ENCODE results near the gene APLP2.
A peak's percentile ranks its signal among the peaks of the same experiment; 100 is the strongest.

Gene APLP2

DNA sequence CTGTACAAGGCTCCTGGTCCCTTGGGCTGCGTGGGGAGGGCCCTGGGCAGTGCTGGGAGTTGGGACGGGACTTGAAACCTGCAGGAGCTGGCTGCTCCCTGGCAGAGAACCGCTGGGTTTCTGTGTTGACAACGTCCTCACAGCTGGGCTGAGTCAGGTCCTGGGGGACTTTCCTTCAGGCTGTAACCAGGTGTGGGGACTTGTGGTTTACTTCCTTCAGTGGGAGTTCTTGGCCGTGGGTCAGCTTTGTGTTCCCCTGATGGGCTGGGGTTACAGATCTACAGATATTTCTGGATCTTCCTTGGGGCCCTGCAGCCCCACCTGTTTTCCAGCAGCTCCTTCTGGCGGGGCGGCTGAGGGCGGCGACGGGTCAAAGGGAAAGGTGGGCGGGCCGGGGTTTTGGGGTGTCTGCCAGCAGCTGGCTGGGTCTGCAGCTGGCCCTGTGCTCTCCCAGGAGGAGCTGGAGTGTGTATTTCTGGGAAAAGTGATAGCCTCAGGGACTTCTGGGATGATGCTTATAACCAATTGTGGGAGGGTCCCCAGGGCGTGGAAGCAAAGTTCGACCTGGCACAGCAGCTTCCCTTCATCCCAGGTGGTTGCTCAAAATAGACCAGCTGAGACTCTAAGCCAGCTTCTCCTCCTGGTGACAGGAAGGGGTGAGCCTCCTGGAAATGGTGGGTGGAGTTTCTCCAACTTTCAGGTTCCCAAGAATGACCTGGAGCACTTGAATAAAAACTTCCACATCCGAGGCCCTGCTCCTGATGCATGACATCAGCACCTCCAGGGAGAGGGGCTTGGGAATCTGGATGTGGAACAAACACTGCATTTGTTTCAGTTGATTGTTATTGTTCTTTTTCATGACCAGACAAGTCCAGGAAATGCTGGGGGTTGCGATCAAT lies 109.0 kb downstream of the APLP2 start:
- Mint-ChIP-seq H3K4me3 (peak overlapping the region; percentile 5), H3K4me1 (peaks cover 55% of the 10 kb centered on the region), H3K27ac (peak overlapping the region; percentile 80), H3K36me3 (peaks cover 16% of the 10 kb centered on the region), H3K27me3 (no peaks in the 10 kb centered on the region), H3K9me3 (peaks cover 5% of the 10 kb centered on the region)
- ATAC-seq (ENCODE audit: low read depth) (no peak), DNase-seq (ENCODE audit: low spot score in 2 of 2) (no peak)

- H3K4me3 Mint-ChIP-seq: peak overlapping the region; percentile 21
- H3K4me1 Mint-ChIP-seq: peaks cover 56% of the 10 kb centered on the region
- no peak for ATAC-seq (ENCODE audit: low read depth)
- DNase-seq (ENCODE audit: low spot score in 2 of 2): no peak
- H3K27ac Mint-ChIP-seq: peak overlapping the region; percentile 96
- no peaks in the 10 kb centered on the region for H3K27me3 Mint-ChIP-seq
- H3K36me3 Mint-ChIP-seq: peaks cover 14% of the 10 kb centered on the region
- peaks cover 2% of the 10 kb centered on the region for H3K9me3 Mint-ChIP-seq
Observed at GRCh38 chr11:130179396-130180306, 110.0 kb downstream of the APLP2 start.

GRCh38 chr11:130180491-130180890 lies 110.8 kb downstream of the APLP2 start:
- Mint-ChIP-seq H3K36me3 (peaks cover 8% of the 10 kb centered on the region), H3K4me3 (peak overlapping the region; percentile 73), H3K27me3 (no peaks in the 10 kb centered on the region), H3K9me3 (no peaks in the 10 kb centered on the region), H3K4me1 (peaks cover 52% of the 10 kb centered on the region), H3K27ac (peak overlapping the region; percentile 96)
- ATAC-seq (ENCODE audit: low read depth) (peak; percentile 4), DNase-seq (ENCODE audit: low spot score in 2 of 2) (no peak)

DNA sequence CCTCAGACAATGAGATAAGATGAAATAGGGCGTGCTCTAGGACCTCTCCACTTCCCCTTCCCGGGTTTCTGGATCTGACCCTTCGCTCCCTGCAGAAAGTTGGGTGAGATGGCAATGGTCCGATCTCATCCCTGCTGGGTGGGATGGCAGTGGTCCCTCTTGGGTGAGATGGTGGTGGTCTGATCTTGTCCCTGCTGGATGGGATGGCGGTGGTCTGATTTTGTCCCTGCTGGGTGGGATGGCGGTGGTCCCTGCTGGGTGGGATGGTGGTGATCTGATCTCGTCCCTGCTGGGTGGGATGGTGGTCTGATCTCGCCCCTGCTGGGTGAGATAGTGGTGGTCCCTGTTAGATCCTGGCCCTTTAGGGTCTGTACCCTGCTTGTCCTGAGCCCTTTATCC lies 111.2 kb downstream of the APLP2 start:
- peak overlapping the region; percentile 73 for H3K4me3 Mint-ChIP-seq
- H3K4me1 Mint-ChIP-seq: peaks cover 51% of the 10 kb centered on the region
- H3K27me3 Mint-ChIP-seq: no peaks in the 10 kb centered on the region
- peaks cover 7% of the 10 kb centered on the region for H3K36me3 Mint-ChIP-seq
- peak; percentile 4 for ATAC-seq (ENCODE audit: low read depth)
- DNase-seq (ENCODE audit: low spot score in 2 of 2): no peak
- no peaks in the 10 kb centered on the region for H3K9me3 Mint-ChIP-seq
- H3K27ac Mint-ChIP-seq: peak overlapping the region; percentile 96

DNA sequence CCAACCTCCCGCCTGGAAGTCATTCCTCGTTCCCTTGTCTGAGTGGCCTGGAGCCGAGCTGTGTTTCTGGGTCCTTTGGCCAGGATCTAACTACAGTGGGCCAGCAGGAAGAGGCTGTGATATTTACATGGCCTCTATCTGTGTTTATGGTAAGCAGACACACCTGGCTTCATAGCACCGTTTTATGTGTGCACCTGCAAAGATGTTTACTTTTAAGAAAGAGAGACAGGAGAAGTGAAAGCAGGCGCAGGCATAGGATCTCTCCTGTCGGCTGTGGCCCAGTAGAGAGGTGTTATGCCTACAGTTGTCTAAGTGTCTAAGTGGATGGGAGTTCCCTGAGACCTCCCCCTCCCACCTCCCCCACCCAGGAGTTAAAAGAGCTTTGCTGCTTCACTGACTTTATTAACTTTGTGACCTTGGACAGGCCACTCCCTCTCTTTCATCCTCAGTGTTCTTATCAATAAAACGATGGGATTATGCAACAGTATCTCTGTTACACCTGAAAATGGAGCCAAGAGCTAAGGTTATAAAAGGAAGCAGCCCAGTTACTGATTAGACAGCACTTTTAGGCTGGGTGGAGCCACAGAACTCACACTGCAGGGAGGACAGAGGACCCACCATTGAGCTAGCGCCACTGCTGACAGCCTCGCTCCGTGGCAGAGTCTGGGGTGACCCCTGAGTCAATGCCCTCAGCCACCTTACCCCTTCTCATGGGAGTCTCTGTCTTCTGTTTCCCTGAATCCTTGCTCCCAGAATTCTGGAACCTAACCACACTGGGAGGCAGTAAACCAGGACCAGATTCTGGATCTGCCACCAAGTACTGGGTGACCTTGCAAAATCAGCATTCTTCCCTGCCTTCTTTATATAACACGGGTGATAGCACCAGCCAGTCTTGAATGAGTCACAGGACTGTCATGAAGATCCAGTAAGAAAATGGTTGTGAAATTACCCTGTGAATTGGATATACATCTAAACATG lies 111.9 kb downstream of the APLP2 start:
- DNase-seq (ENCODE audit: low spot score in 2 of 2) (peak; percentile 34 to 56), ATAC-seq (ENCODE audit: low read depth) (peak; percentile 90)
- H3K36me3 Mint-ChIP-seq: peaks cover 5% of the 10 kb centered on the region
- peaks cover 54% of the 10 kb centered on the region for H3K4me1 Mint-ChIP-seq
- H3K4me3 Mint-ChIP-seq: peak overlapping the region; percentile 73
- no peaks in the 10 kb centered on the region for H3K27me3 Mint-ChIP-seq
- H3K9me3 Mint-ChIP-seq: no peaks in the 10 kb centered on the region
- H3K27ac Mint-ChIP-seq: peak overlapping the region; percentile 96

DNA sequence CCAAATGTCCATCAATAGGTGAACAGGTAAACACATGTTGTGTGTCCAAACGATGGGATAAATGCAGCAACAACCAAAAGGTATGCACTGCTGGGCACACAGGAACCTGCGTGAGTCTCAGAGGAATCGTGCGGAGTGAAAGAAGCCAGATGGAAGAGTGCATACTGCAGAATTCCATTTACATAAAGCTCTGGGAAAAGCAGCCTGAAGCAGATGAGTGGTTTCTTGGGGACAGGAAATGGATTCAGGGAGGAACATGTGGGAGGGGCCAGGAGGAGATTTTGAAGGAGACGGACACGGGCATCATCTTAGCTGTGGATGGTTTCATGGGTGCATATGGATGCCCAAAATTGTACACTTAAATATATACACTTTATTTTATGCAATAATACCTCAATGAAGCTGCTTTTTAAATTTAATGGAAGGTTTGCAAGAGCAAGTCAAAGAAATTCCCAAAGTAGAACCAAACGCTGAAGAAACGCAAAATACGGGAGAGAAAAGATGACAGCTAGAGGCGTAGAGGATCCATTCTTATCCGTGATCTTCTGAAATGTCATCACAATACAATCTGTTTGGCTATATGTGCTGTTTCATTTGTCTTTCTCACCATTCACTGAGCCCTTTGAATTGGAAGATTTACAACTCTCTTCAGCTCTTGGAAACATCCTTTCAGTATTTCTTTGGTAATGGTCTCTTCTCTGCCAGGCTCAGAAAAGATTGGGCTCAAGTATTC lies 114.3 kb downstream of the APLP2 start:
- H3K9me3 Mint-ChIP-seq: no peaks in the 10 kb centered on the region
- peak overlapping the region; percentile 73 for H3K27ac Mint-ChIP-seq
- no peak for ATAC-seq (ENCODE audit: low read depth)
- H3K4me3 Mint-ChIP-seq: no peak overlapping the region
- H3K27me3 Mint-ChIP-seq: no peaks in the 10 kb centered on the region
- peaks cover 7% of the 10 kb centered on the region for H3K36me3 Mint-ChIP-seq
- peaks cover 47% of the 10 kb centered on the region for H3K4me1 Mint-ChIP-seq
- no peak for DNase-seq (ENCODE audit: low spot score in 2 of 2)

DNA sequence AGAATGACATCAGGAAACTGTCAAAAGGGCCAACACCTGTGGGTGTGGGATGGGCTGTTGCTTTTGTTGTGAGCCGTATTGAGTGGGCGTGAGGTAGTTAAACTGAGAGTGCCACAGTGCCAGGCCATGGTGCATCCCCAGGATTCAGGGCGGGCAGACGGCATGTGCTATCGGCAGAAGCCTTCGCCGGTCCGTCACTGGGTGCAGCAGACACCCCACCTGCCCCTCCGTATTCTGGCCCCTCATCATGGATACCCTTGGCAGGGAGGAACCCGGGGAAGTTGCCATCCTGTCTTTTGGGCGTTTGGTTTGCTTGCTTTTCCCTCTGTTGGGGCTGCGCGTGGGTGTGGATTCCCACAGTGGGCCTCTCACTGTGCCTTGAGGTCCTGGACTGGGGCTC lies 117.4 kb downstream of the APLP2 start:
- H3K36me3 Mint-ChIP-seq: peaks cover 10% of the 10 kb centered on the region
- ATAC-seq (ENCODE audit: low read depth) (no peak), DNase-seq (ENCODE audit: low spot score in 2 of 2) (no peak)
- no peak overlapping the region for H3K27ac Mint-ChIP-seq
- no peaks in the 10 kb centered on the region for H3K9me3 Mint-ChIP-seq
- H3K4me3 Mint-ChIP-seq: no peak overlapping the region
- peaks cover 17% of the 10 kb centered on the region for H3K4me1 Mint-ChIP-seq
- H3K27me3 Mint-ChIP-seq: no peaks in the 10 kb centered on the region

GRCh38 chr11:130188047-130188446 lies 118.4 kb downstream of the APLP2 start:
- Mint-ChIP-seq H3K4me3 (no peak overlapping the region), H3K27me3 (no peaks in the 10 kb centered on the region), H3K9me3 (no peaks in the 10 kb centered on the region), H3K27ac (no peak overlapping the region), H3K36me3 (peaks cover 12% of the 10 kb centered on the region), H3K4me1 (peaks cover 14% of the 10 kb centered on the region)
- DNase-seq (ENCODE audit: low spot score in 2 of 2): no peak
- no peak for ATAC-seq (ENCODE audit: low read depth)

DNA sequence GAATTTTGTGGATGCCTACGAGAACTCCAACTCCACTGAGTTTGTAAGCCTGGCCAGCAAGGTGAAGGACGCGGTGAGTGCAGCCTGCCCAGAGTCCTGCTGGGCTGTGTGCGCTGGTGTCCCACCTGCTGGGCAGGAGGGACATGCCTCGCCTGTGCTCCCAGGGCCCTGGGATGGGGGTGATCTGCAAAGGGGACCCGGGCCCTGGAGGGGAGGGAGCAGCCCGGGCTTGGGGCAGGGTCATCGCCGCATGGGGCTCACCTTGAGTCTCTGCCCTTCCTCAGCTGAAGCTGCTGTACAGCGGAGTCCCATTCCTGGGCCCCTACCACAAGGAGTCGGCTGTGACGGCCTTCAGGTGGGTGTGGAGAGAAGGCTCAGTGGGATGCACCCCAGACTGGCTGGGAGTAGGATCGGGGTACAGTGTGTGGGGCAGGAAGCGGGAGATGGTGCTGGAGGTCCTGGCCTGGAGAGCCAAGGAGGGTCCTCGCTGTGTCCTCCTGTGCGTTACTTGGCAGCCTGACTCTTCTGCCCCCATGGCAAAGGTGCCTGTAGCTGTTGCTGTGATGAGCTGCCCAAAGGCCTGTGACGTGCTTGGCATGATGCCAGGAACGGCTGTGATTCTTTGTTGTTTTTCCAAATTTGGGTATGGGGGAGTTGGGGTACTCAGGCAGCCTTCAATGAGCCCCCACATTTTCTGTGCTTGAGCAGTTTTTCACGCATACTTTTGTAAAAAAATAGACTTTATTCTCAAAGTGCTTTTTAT lies 119.1 kb downstream of the APLP2 start:
- Mint-ChIP-seq H3K9me3 (no peaks in the 10 kb centered on the region), H3K27ac (no peak overlapping the region), H3K36me3 (peaks cover 9% of the 10 kb centered on the region), H3K4me3 (no peak overlapping the region), H3K4me1 (peaks cover 12% of the 10 kb centered on the region), H3K27me3 (no peaks in the 10 kb centered on the region)
- ATAC-seq (ENCODE audit: low read depth): no peak
- no peak for DNase-seq (ENCODE audit: low spot score in 2 of 2)

DNA sequence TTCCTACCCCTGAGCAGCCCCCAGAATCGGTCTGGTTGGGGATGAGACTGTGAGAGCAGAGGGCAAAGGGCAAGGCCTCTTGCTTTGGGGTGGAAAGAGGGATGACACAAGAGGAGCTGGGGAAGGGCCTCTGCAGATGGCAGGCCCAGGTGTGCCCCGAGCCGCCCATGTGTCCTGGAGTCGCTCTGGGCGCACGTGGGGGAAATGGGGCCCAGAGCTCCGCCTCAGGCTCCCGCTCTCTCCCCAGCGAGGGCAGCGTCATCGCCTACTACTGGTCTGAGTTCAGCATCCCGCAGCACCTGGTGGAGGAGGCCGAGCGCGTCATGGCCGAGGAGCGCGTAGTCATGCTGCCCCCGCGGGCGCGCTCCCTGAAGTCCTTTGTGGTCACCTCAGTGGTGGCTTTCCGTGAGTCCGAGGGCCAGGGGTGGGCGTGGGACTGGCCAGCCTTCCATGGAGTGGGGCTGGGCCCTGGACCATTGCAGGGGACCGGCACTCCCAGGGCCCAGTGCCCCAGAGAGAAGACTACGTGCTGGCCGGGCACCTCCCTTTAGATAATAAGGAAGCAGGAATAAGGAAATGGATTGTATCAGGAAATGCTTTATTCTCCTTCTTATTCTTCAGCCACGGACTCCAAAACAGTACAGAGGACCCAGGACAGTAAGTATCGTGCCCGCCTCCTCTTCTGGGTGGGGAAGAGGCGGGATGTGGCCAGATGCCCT lies 120.0 kb downstream of the APLP2 start:
- H3K27me3 Mint-ChIP-seq: no peaks in the 10 kb centered on the region
- no peak overlapping the region for H3K4me3 Mint-ChIP-seq
- no peak for ATAC-seq (ENCODE audit: low read depth)
- H3K9me3 Mint-ChIP-seq: no peaks in the 10 kb centered on the region
- H3K36me3 Mint-ChIP-seq: peaks cover 9% of the 10 kb centered on the region
- H3K4me1 Mint-ChIP-seq: peaks cover 9% of the 10 kb centered on the region
- no peak overlapping the region for H3K27ac Mint-ChIP-seq
- no peak for DNase-seq (ENCODE audit: low spot score in 2 of 2)

DNA sequence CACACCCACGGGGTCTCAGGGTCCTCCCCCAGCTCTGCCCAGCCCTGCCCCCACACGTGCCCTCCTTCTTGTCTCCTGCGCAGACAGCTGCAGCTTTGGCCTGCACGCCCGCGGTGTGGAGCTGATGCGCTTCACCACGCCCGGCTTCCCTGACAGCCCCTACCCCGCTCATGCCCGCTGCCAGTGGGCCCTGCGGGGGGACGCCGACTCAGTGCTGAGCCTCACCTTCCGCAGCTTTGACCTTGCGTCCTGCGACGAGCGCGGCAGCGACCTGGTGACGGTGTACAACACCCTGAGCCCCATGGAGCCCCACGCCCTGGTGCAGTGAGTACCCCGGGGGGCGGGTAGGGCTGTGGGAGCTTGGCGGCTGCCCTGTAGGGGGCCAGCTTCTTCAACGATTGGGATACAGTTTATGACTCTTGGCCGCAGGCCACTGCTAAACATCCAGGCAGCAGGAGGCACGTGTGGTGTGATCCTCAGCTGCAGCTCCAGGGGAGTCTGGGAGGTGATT lies 120.7 kb downstream of the APLP2 start:
- DNase-seq (ENCODE audit: low spot score in 2 of 2): no peak
- H3K27me3 Mint-ChIP-seq: no peaks in the 10 kb centered on the region
- no peak overlapping the region for H3K4me3 Mint-ChIP-seq
- H3K4me1 Mint-ChIP-seq: peaks cover 9% of the 10 kb centered on the region
- no peak for ATAC-seq (ENCODE audit: low read depth)
- H3K27ac Mint-ChIP-seq: no peak overlapping the region
- peaks cover 12% of the 10 kb centered on the region for H3K36me3 Mint-ChIP-seq
- no peaks in the 10 kb centered on the region for H3K9me3 Mint-ChIP-seq

- H3K4me3 Mint-ChIP-seq: no peak overlapping the region
- H3K36me3 Mint-ChIP-seq: peaks cover 14% of the 10 kb centered on the region
- no peaks in the 10 kb centered on the region for H3K27me3 Mint-ChIP-seq
- no peak for ATAC-seq (ENCODE audit: low read depth)
- H3K27ac Mint-ChIP-seq: no peak overlapping the region
- DNase-seq (ENCODE audit: low spot score in 2 of 2): no peak
- H3K4me1 Mint-ChIP-seq: peaks cover 4% of the 10 kb centered on the region
- no peaks in the 10 kb centered on the region for H3K9me3 Mint-ChIP-seq
Observed at GRCh38 chr11:130191896-130192295, 122.2 kb downstream of the APLP2 start.

Measured in memory B cell (primary cell).